H1 (cell line): ENCODE measurements around the gene CEACAM21. TPM values are rescaled to one million over a fixed set of nuclear protein-coding genes. Genes with fewer than 3 reads are reported as not detected.

Experiments
- BRCA1 ChIP-seq: IDR thresholded peaks from 2 replicates; pipeline ENCODE4 v1.6.1; 2012; ENCODE audit warnings: low read depth, low read length, improper control_type of control experiment
- CHD7 ChIP-seq: fragments of 300-600 bp; sonication (generic); IDR thresholded peaks from 2 replicates; pipeline ENCODE4 v1.7.1; 2012; ENCODE audit warnings: low read length, moderate library complexity, mild to moderate bottlenecking, inconsistent platforms; ENCODE audit not compliant: insufficient replicate concordance
- CTCF ChIP-seq, 3 experiments: IDR thresholded peaks; 1 replicate in 2 of 3; 2 replicates in 1 of 3; pipeline versions ENCODE4 v1.5.1 to v1.6.1; 2011; ENCODE audit warnings: low read length in 3 of 3, mild to moderate bottlenecking in 3 of 3, inconsistent platforms in 2 of 3, low read depth in 1 of 3, moderate library complexity in 1 of 3; ENCODE audit not compliant: insufficient read depth in 1 of 3; ENCODE audit errors: control extremely low read depth in 1 of 3
- EGR1 ChIP-seq: IDR thresholded peaks from 2 replicates; pipeline ENCODE4 v1.6.1; 2011; ENCODE audit warnings: low read depth, low read length, borderline replicate concordance
- EP300 ChIP-seq, 2 experiments: IDR thresholded peaks; 1 replicate in 1 of 2; 2 replicates in 1 of 2; pipeline ENCODE4 v1.6.1; 2011 to 2012; ENCODE audit warnings: low read depth in 2 of 2, low read length in 2 of 2, mild to moderate bottlenecking in 2 of 2, borderline replicate concordance in 1 of 2, inconsistent platforms in 1 of 2, moderate library complexity in 1 of 2
- JUN ChIP-seq: IDR thresholded peaks from 2 replicates; pipeline ENCODE4 v1.6.1; 2011; ENCODE audit warnings: low read depth, mild to moderate bottlenecking, improper control_type of control experiment, low read length
- MAFK ChIP-seq: IDR thresholded peaks from 2 replicates; pipeline ENCODE4 v1.6.1; 2012; ENCODE audit warnings: low read depth, mild to moderate bottlenecking, improper control_type of control experiment, low read length
- SIX5 ChIP-seq: IDR thresholded peaks from 2 replicates; pipeline ENCODE4 v1.6.1; 2011; ENCODE audit warnings: mild to moderate bottlenecking, low read depth, low read length
- polyA plus RNA-seq, 7 experiments: library from polyadenylated mRNA; depleted of rRNA in 3 of 7; stranded (reverse) in 5 of 7; unstranded in 2 of 7; fragments of >200 nt in 5 of 7; fragments of 200-250 nt in 2 of 7; gene quantifications; 1 replicate in 5 of 7; 2 replicates in 1 of 7; 4 replicates in 1 of 7; pipeline versions ENCODE4 v1.2.1 to v1.2.3, GENCODE V29; 2011 to 2013; ENCODE audit warnings: missing spikeins in 2 of 7, mixed read lengths in 2 of 7
- total RNA-seq: library from RNA; stranded (reverse); fragmentation: NEBNext Ultra II Directional; extraction: Animal tissue kit (Norgen Biotek cat#: 25700); gene quantifications from 2 replicates; pipeline ENCODE4 v1.2.1, GENCODE V29; 2021

CEACAM21 gene
- total and polyA plus RNA-seq, 2 of the 8 experiments (the other 6 are each of a cell fraction or from before 2014, with no cell fraction given): not detected

- no peak for TF ChIP-seq CHD7
- no peak for TF ChIP-seq BRCA1
- no peak for TF ChIP-seq SIX5
- no peak for TF ChIP-seq EGR1
- no peak for TF ChIP-seq MAFK
- TF ChIP-seq JUN: no peak
- no peak for TF ChIP-seq EP300 (IDR thresholded peaks at IDR 0.05; ENCODE audit: borderline replicate concordance in 1 of 2, low read depth in 2 of 2, low read length in 2 of 2)
- TF ChIP-seq CTCF (IDR thresholded peaks at IDR 0.05; ENCODE audit: control extremely low read depth in 1 of 3, insufficient read depth in 1 of 3, low read depth in 1 of 3, low read length in 3 of 3): no peak
Observed at GRCh38 chr19:41623360-41623759, 47.4 kb downstream of the CEACAM21 start (continued).
